Type B pancreatic cell (in vitro differentiated cells): ENCODE data around the gene CPTP. TPM values are rescaled to one million over a fixed set of nuclear protein-coding genes. Genes with fewer than 3 reads are reported as not detected.

Experiments
- DNase-seq: peaks from one replicate; pipeline ENCODE4 v3.0.0; 2021; ENCODE audit warnings: mixed read lengths; ENCODE audit not compliant: unreplicated experiment; ENCODE audit errors: extremely low spot score
- H3K27ac Mint-ChIP-seq: 2 replicates; pipeline ENCODE4 v1.8.0; 2021; ENCODE audit warnings: mild to moderate bottlenecking, mixed read lengths
- H3K27me3 Mint-ChIP-seq: 2 replicates; pipeline ENCODE4 v1.8.0; 2021; ENCODE audit warnings: mixed read lengths
- H3K36me3 Mint-ChIP-seq: 2 replicates; pipeline ENCODE4 v1.8.0; 2021; ENCODE audit warnings: mixed read lengths
- H3K4me1 Mint-ChIP-seq: one replicate; pipeline ENCODE4 v1.8.0; 2021; ENCODE audit warnings: mixed read lengths; ENCODE audit not compliant: unreplicated experiment
- H3K4me3 Mint-ChIP-seq: 2 replicates; pipeline ENCODE4 v1.8.0; 2021; ENCODE audit warnings: mild to moderate bottlenecking, mixed read lengths
- H3K9me3 Mint-ChIP-seq: 2 replicates; pipeline ENCODE4 v1.8.0; 2021; ENCODE audit warnings: mixed read lengths
- CTCF ChIP-seq: fragments of 200-600 bp; sonication (generic); conservative IDR thresholded peaks from 2 replicates; pipeline ENCODE4 v1.5.0; 2021; ENCODE audit warnings: antibody characterized with exemption, mild to moderate bottlenecking
- total RNA-seq: library from RNA; stranded (reverse); gene quantifications from 2 replicates; pipeline ENCODE4 v1.2.1, GENCODE V29; 2021; ENCODE audit warnings: low replicate concordance

CPTP gene
- total RNA-seq, 1 donor from 2014 or later, result 24.2 TPM

DNA sequence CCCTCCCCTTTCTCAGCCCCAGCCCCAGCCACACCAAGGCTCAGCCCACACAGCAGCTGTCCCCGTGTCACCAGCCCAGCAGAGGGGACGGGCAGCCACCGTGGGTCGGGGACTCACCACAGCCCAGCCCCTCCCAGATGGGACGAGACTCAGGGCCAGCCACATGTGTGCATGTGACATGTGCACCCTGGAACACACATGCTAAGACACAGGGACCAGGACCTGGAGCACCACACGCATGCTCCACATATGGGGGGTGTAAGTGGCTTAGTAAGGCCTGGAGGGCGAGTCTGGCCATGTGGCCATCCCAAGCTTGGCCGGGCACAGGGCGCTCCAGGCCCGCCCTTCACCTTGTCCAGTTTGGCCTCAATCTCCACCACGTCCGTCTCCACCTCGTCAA lies 20.9 kb upstream of the CPTP start:
- no peak overlapping the region for H3K4me3 Mint-ChIP-seq
- no peak overlapping the region for H3K27ac Mint-ChIP-seq
- no peaks in the 10 kb centered on the region for H3K9me3 Mint-ChIP-seq
- H3K27me3 Mint-ChIP-seq, result no peaks in the 10 kb centered on the region
- no peak for DNase-seq
- no peak for TF ChIP-seq CTCF
- peaks cover 15% of the 10 kb centered on the region for H3K4me1 Mint-ChIP-seq
- H3K36me3 Mint-ChIP-seq, result no peaks in the 10 kb centered on the region

DNA sequence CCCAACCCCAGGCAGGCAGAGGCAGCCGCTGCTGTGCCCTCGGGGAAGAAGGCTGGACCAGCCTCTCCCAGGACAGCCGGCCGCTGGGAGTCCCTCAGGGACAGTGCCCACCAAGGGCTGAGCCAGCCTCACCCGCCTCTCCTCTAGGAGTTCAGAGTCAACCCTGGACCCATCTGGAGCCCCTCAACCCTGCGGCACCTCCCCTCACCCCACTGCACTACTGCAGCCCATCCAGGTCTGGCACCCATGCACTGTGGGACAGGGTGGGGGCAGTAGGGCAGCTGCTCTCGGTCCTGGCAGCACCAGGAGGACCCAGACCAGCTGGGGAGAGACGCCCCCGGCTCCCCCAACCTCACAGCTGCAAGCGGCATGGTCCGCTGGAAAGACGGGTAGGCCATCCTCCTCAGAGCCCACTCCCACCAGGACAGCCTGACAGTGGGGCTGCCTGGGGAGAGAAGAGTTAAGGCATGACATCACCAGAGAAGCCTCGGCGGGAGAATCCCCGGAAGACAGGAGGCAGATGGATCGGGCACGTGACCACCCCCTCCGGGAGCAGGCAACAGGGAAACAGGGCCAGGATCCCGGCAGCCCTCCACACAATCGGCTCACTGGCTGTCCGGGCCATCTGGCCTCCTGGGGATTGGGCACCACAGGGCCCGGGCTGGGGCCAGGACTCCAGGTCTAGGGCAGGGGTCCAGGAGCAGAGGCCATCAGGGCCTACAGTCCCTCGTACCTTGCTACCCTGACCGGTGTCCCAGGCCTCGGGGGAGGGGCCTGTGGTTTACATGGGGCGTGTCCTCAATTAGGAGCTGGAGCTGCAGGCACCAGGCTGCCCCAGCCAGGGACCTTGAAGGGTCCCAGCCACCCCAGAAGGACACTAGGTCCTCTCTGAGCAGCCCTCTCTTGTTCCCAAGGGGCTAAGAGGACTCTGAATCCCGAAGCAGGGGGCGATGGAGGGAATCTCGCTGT lies 20.0 kb upstream of the CPTP start:
- Mint-ChIP-seq H3K4me1 (peaks cover 15% of the 10 kb centered on the region), H3K4me3 (peak overlapping the region; percentile 79), H3K36me3 (no peaks in the 10 kb centered on the region), H3K27ac (peak overlapping the region; percentile 83), H3K27me3 (no peaks in the 10 kb centered on the region), H3K9me3 (no peaks in the 10 kb centered on the region)
- DNase-seq, result no peak
- TF ChIP-seq CTCF, result no peak

DNA sequence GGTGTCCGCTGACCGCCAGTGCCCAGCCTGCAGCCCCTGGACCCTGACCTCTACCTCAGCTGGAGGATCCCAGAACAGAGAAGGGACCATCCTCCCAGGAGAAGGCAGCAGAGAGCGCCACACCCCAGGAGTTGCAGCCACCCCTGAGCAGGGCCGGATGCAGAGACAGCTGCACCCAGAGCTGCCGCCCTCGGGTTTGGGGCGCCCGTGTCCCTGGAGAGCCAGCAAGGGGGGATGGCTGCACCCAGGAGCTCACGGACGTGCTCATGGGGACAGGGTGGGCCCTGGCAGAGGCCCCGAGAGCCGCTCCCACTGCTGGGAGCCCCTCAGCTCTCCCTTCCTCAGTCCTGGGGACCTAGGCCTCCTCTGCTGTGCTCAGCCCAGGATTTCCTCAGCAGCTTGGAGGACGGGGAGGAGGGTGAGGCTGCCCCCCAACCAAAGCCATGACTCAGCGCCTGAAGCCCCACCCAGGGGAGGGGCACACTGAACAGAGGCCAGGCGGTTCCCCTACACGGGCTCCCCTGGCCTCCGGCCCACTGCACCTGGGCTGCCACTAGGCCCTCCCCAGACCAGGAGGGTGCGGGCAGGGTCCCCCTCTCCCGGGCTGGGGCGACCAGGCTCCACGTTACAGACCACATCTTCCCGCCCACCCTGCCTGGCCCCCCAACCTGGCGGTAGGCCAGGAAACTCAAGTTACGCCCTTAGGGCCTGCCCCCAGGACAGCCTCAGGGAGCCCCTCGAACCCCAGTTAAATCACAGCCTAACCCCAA lies 19.1 kb upstream of the CPTP start:
- H3K4me1 Mint-ChIP-seq, result peaks cover 15% of the 10 kb centered on the region
- no peaks in the 10 kb centered on the region for H3K9me3 Mint-ChIP-seq
- no peaks in the 10 kb centered on the region for H3K36me3 Mint-ChIP-seq
- TF ChIP-seq CTCF, result no peak
- DNase-seq, result no peak
- no peaks in the 10 kb centered on the region for H3K27me3 Mint-ChIP-seq
- H3K4me3 Mint-ChIP-seq, result peak overlapping the region; percentile 91
- H3K27ac Mint-ChIP-seq, result peak overlapping the region; percentile 93

- peaks cover 15% of the 10 kb centered on the region for H3K4me1 Mint-ChIP-seq
- no peak for DNase-seq
- H3K4me3 Mint-ChIP-seq, result peak overlapping the region; percentile 91
- H3K27me3 Mint-ChIP-seq, result no peaks in the 10 kb centered on the region
- peak overlapping the region; percentile 93 for H3K27ac Mint-ChIP-seq
- no peaks in the 10 kb centered on the region for H3K36me3 Mint-ChIP-seq
- TF ChIP-seq CTCF, result peak; percentile 20
- H3K9me3 Mint-ChIP-seq, result no peaks in the 10 kb centered on the region
Measured at GRCh38 chr1:1306070-1306660, 18.4 kb upstream of the CPTP start.

- Mint-ChIP-seq H3K27me3 (no peaks in the 10 kb centered on the region), H3K4me1 (peaks cover 15% of the 10 kb centered on the region), H3K27ac (peak overlapping the region; percentile 93), H3K9me3 (no peaks in the 10 kb centered on the region), H3K4me3 (peak overlapping the region; percentile 91), H3K36me3 (no peaks in the 10 kb centered on the region)
- DNase-seq, result no peak
- TF ChIP-seq CTCF, result no peak
Measured at GRCh38 chr1:1306661-1307260, 17.8 kb upstream of the CPTP start.
